ENCODE measurements around the gene SERPINB8. TPM values are rescaled to one million over a fixed set of nuclear protein-coding genes. Genes with fewer than 3 reads are reported as not detected.

SERPINB8 gene
- total RNA-seq, 1 experiment from 2014 or later, result 3.9 TPM

- Histone ChIP-seq H3K4me3 (no peak overlapping the region), H3K27me3 (peaks cover 12% of the 10 kb centered on the region; the same call in 1 of the 2 replicates), H3K9me3 (no peaks in the 10 kb centered on the region), H3K36me3 (no peaks in the 10 kb centered on the region)
- DNase-seq, result no peak
Measured at GRCh38 chr18:63960891-63961290, 9.0 kb upstream of the SERPINB8 start.

- Histone ChIP-seq H3K36me3 (no peaks in the 10 kb centered on the region), H3K27me3 (peaks cover 12% of the 10 kb centered on the region; the same call in 1 of the 2 replicates), H3K9me3 (no peaks in the 10 kb centered on the region), H3K4me3 (no peak overlapping the region)
- no peak for DNase-seq
Measured at GRCh38 chr18:63961435-63961980, 8.4 kb upstream of the SERPINB8 start.

GRCh38 chr18:63962137-63962536, 7.7 kb upstream of the SERPINB8 start:
- no peaks in the 10 kb centered on the region for H3K36me3 ChIP-seq
- no peak for DNase-seq

GRCh38 chr18:63963615-63964256, 6.1 kb upstream of the SERPINB8 start:
- Histone ChIP-seq H3K36me3 (no peaks in the 10 kb centered on the region), H3K27me3 (peaks cover 7% of the 10 kb centered on the region; the same call in 1 of the 2 replicates), H3K9me3 (no peaks in the 10 kb centered on the region), H3K4me3 (no peak overlapping the region)
- peak; percentile 15 for DNase-seq

More at GRCh38 chr18:63962137-63962536, 7.7 kb upstream of the SERPINB8 start:
- Histone ChIP-seq H3K9me3 (no peaks in the 10 kb centered on the region), H3K27me3 (peaks cover 12% of the 10 kb centered on the region; the same call in 1 of the 2 replicates), H3K4me3 (no peak overlapping the region)

- H3K36me3 ChIP-seq, result no peaks in the 10 kb centered on the region
- H3K27me3 ChIP-seq, result no peaks in the 10 kb centered on the region
- DNase-seq, result no peak
Measured at GRCh38 chr18:63964908-63965307, 5.0 kb upstream of the SERPINB8 start.

GRCh38 chr18:63965716-63966330, 4.1 kb upstream of the SERPINB8 start:
- DNase-seq, result no peak
- Histone ChIP-seq H3K9me3 (no peaks in the 10 kb centered on the region), H3K27me3 (no peaks in the 10 kb centered on the region), H3K36me3 (no peaks in the 10 kb centered on the region), H3K4me3 (no peak overlapping the region)

More at GRCh38 chr18:63964908-63965307, 5.0 kb upstream of the SERPINB8 start:
- H3K9me3 ChIP-seq, result no peaks in the 10 kb centered on the region
- no peak overlapping the region for H3K4me3 ChIP-seq

- Histone ChIP-seq H3K36me3 (0 out of 2 replicates have a peak, but pooled peaks cover 2% of the 10 kb centered on the region), H3K4me3 (peak overlapping the region; percentile 92), H3K9me3 (no peaks in the 10 kb centered on the region), H3K27me3 (no peaks in the 10 kb centered on the region)
- peak; percentile 31 for DNase-seq
Measured at GRCh38 chr18:63970809-63971205, 926 bp downstream of the SERPINB8 start.

- Histone ChIP-seq H3K4me3 (peak overlapping the region; percentile 92; the same call in 1 of the 2 replicates), H3K9me3 (no peaks in the 10 kb centered on the region), H3K36me3 (0 out of 2 replicates have a peak, but pooled peaks cover 2% of the 10 kb centered on the region), H3K27me3 (no peaks in the 10 kb centered on the region)
- DNase-seq, result no peak
Measured at GRCh38 chr18:63971320-63972001, 1.6 kb downstream of the SERPINB8 start.

GRCh38 chr18:63972002-63972376, 2.1 kb downstream of the SERPINB8 start:
- Histone ChIP-seq H3K36me3 (0 out of 2 replicates have a peak, but pooled peaks cover 2% of the 10 kb centered on the region), H3K9me3 (no peaks in the 10 kb centered on the region), H3K27me3 (no peaks in the 10 kb centered on the region), H3K4me3 (no peak overlapping the region)
- no peak for DNase-seq

- Histone ChIP-seq H3K36me3 (0 out of 2 replicates have a peak, but pooled peaks cover 2% of the 10 kb centered on the region), H3K27me3 (no peaks in the 10 kb centered on the region), H3K9me3 (no peaks in the 10 kb centered on the region), H3K4me3 (no peak overlapping the region)
- no peak for DNase-seq
Measured at GRCh38 chr18:63974991-63975390, 5.1 kb downstream of the SERPINB8 start.

GRCh38 chr18:63975628-63976027, 5.7 kb downstream of the SERPINB8 start:
- no peaks in the 10 kb centered on the region for H3K27me3 ChIP-seq
- DNase-seq, result no peak
- no peak overlapping the region for H3K4me3 ChIP-seq

GRCh38 chr18:63977040-63977439, 7.2 kb downstream of the SERPINB8 start:
- Histone ChIP-seq H3K4me3 (no peak overlapping the region), H3K9me3 (no peaks in the 10 kb centered on the region), H3K27me3 (no peaks in the 10 kb centered on the region), H3K36me3 (no peaks in the 10 kb centered on the region)
- DNase-seq, result no peak

More at GRCh38 chr18:63975628-63976027, 5.7 kb downstream of the SERPINB8 start:
- Histone ChIP-seq H3K36me3 (0 out of 2 replicates have a peak, but pooled peaks cover 2% of the 10 kb centered on the region), H3K9me3 (no peaks in the 10 kb centered on the region)

GRCh38 chr18:63979409-63979920, 9.6 kb downstream of the SERPINB8 start:
- H3K4me3 ChIP-seq, result peak overlapping the region; percentile 17
- H3K9me3 ChIP-seq, result no peaks in the 10 kb centered on the region
- H3K36me3 ChIP-seq, result no peaks in the 10 kb centered on the region
- peak; percentile 28 for DNase-seq
- no peaks in the 10 kb centered on the region for H3K27me3 ChIP-seq

GRCh38 chr18:63980027-63980426, 10.1 kb downstream of the SERPINB8 start:
- no peak for DNase-seq
- peak overlapping the region; percentile 17 for H3K4me3 ChIP-seq
- no peaks in the 10 kb centered on the region for H3K9me3 ChIP-seq

GRCh38 chr18:63980896-63981460, 11.1 kb downstream of the SERPINB8 start:
- no peaks in the 10 kb centered on the region for H3K9me3 ChIP-seq
- no peaks in the 10 kb centered on the region for H3K36me3 ChIP-seq
- no peak overlapping the region for H3K4me3 ChIP-seq
- H3K27me3 ChIP-seq, result no peaks in the 10 kb centered on the region
- no peak for DNase-seq

More at GRCh38 chr18:63980027-63980426, 10.1 kb downstream of the SERPINB8 start:
- Histone ChIP-seq H3K36me3 (no peaks in the 10 kb centered on the region), H3K27me3 (no peaks in the 10 kb centered on the region)

GRCh38 chr18:63981719-63982118, 11.8 kb downstream of the SERPINB8 start:
- H3K4me3 ChIP-seq, result no peak overlapping the region
- no peak for DNase-seq
- H3K36me3 ChIP-seq, result no peaks in the 10 kb centered on the region
- no peaks in the 10 kb centered on the region for H3K9me3 ChIP-seq
- no peaks in the 10 kb centered on the region for H3K27me3 ChIP-seq

Data from MG63 (cell line).